HG03521 (cell line): ENCODE data around the gene LACRT.

Experiments used
- ATAC-seq: cut with Tn5 transposase; IDR thresholded peaks from one replicate; pipeline ENCODE4 v1.9.1; 2021; ENCODE audit warnings: mild to moderate bottlenecking, moderate library complexity; ENCODE audit not compliant: unreplicated experiment

Gene LACRT

DNA sequence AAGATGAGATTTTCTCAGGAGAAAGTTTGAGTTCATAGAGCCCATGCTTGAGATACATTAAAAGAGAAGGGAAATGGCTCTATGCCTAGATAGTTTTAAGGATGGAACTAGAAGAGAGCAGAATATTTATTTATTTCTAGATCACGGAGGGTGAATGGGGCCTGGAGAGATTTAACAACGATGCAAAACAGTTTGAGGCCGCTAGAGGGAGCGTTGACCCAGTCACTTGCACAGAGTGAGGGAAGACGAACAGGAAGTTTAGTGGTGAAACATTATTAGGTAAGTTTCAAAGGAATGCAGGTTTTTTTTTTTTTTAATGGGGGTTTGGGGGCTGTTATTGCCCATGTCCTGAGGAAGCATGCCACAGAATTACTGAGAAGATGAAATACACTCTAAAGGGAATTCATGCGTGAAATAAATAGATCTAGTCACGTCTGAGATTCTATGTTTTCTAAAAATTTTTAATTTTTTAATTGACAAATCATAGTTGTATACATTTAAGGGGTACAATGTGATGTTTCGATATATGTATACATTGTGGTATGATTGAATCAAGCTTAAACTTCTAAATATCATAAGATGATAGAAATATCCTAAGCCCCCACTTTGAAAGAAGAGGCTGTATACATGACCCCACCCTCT, 31.4 kb downstream of the LACRT start:
- peak; percentile 88 for ATAC-seq

DNA sequence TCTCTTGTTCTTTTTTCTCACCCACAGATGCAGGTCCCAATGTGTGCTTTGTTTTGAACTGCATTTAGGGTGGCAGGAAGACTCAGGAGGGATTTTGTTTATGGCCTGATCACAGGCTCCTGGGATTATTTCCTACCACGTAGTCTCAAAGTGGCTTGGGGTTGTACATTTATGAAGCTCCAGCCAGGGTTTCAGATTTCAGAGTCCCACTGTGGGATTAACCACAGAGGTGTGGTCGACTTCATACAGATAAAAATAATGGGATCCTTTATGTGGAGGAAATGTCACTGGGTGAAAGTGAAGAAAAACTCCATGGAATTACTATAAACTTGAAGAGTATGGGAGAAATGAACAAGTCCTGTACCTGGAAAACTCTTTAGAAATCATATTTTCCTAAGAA, 32.0 kb downstream of the LACRT start:
- no peak for ATAC-seq

DNA sequence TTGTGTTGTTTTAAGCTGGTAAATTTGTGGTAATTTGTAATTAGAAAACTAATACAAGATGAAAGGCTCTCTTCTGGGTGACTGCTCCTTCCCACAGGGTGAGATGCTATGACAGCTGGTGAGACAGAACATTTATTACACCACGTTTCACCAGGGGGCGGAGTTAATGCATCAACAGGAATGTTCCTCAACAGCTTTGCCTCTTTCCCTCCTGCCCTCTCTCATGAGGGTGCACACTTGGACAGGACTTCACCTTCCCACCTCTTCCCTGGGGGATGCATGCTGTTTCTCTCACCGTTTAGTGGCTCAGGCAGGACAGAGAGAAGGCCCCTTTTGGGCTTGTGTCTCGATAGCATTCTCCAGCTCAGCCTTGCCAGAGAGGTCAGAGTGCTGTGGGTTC, 32.9 kb downstream of the LACRT start:
- ATAC-seq, result no peak

DNA sequence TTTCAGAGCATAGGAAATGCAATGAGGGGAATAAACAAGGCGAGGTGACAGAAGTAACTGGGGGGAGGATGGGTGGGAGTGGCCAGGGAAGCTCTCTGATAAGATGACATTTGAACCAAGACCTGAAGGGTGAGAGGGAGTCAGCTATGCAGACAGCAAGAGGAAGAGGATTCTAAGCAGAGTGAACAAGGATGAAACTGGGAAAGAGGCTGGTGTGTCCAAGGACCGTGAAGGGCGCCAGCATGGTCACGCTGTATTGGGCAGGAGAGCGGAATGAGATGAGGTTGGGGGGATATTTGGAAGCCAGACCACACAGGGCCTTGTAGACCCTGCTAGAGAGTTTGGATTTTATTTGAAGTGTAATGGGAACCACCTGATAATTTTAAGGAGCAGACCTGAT, 35.7 kb downstream of the LACRT start:
- ATAC-seq, result no peak

DNA sequence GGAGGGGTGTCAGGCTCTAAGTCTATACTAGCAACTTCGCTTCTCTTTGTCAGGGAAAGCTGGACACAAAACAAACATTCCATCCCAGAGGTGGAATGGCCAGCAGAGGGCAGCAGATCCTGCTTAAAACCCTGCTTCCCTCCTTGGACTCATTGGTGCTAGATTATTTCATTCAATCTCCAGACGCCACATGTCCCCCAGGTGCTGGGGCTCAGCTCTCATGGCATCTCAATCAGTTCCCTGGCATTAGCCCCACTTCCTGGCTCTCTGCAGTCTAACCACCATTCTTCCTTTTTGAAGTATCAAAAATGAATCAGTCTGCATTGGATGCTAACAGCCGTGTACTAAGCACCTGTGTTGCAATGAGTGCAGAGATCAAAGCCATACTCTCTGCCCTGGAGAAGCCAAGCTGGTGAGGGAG, 38.2 kb downstream of the LACRT start:
- no peak for ATAC-seq

DNA sequence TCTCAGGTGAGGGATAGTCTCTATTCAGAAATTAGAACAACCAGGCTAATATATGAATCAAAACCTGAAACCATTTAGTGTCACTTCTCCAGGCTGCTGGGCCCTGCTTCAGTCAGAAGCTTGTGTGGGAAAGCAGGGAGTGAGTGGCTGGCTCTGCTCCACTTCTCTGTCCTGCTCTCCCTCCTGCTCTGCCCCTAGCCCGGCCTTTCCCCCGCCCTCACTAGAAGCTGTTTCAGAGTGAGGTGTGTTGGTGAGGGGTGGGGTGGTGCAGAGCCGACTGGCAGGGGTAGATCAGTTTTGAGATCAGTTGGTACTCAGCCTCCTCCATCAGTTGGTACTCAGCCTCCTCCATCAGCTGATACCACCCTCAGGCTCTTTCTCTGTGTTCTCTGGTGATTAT, 39.2 kb downstream of the LACRT start:
- ATAC-seq, result no peak

DNA sequence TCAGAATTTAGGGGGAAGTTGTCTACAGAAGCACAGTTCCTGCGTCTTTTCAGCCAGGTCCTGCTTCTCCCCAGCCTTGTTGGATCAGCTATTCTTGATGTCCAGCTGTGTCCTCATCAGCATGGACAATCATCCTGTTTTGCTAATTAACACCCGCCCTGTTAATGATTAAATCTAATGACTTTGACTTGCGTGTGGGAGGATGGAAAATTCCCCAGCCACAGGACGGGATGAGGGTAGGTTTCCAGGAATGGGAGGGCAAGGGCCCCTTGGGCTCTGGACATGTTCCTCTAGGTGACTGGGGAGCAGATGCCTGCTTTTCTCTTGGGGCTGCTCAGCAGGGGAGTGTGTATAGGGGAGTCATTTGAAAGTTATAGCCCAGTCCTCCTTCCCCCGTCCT, 41.0 kb downstream of the LACRT start:
- ATAC-seq, result no peak

DNA sequence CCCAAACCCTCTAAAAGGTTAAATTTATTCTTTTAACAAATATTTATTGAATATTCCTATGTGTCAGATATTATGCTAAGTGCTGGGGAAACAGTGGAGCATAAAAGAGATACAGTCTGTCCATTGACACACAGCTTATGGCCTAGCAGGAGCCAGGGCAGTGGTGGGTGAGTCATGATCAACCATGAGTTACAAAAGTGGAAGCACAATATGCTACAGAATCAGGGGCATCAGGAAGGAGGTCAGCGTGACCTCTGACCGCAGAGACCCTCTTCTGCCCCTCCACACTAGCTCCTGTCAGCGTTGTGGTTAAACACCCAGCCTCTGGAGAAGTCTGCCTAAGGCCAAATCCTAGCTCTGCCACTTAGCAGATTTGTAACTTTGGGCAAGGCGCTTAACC, 41.6 kb downstream of the LACRT start:
- ATAC-seq, result no peak

DNA sequence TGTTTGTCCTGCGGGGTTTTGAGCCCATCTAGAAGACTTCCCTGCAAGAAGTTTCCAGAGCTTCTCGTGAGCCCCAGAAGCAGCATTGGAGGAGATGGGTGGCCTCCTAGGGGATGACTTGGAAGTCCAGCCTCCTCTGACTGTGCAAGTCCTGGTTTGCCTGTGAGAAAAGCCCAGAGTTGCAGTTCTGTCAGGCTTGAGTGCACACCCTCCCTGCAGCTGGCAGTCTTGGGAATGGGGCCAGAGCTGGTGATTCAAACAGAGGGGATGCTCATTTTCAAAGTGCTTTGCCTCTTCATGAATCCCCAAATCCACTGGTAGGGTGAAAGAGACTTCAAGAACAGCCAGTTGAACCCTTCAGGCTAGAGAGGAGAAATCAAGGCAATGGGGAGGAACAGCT, 42.4 kb downstream of the LACRT start:
- ATAC-seq, result no peak

DNA sequence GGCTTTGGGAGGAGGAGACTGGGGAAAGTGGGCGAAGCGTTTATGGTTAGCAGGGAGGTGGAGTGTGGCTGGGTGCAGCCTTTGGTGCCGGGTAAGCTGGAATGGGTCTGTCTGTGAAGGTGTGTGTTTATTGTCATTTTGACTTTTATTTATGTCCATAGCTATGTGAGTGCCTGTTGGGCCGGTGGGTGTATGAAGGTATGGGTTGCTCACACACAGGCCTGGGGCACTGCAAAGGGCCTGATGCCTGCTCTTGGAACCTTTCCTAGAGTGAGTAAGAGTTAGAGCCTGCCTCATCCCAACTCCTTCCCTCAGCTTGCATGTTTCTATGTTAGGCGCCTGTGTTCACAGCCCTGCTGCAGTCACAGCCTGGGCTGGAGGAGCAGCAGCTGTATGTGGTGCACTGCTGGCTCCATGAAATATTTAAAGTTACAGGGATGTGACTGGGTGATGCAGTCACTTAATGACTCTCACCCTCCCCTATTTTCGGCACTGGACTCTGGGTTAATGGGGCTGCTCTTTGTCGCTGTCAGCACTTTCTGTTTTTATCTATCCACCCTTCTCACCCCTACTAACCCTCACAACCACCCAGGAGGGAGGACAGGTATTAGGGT, 43.6 kb downstream of the LACRT start:
- no peak for ATAC-seq

DNA sequence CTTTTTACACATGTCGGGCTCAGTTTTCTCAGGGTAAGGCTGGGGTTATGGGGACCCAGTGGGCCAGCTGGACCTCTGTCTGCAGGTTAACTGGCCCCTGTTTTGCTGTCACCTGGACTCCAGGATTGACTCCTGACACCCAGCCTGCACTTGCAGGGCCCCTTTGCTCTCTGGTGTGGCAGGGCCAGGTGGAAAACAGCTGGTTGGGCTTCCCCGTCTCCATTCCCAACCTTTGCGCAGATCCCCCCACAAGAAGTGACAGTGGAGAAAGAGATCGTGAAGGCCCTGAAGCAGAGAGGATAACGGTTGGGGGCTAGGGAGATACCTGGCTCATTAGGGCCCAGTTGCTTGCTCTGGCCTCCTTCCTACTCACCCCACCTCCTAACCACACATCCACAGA, 44.7 kb downstream of the LACRT start:
- no peak for ATAC-seq

DNA sequence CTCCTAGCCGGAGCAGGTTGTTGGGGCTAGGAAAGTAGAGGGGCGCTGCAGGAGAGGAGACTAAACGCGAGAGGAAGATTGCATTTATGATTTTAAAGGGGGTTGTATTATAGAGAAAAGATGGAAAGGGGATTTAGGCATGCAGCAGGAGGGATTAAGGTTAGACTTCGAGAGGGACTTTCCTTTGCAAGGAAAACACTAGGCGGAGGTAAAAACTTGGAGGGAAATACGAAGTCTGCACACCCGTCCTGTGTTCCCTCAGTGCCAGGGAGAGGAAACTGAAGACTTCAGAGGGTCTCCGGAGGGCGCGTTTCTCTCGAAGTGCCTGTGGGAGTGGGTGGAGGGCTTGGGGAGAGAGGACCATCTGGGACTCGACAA, 45.8 kb downstream of the LACRT start:
- ATAC-seq, result no peak

DNA sequence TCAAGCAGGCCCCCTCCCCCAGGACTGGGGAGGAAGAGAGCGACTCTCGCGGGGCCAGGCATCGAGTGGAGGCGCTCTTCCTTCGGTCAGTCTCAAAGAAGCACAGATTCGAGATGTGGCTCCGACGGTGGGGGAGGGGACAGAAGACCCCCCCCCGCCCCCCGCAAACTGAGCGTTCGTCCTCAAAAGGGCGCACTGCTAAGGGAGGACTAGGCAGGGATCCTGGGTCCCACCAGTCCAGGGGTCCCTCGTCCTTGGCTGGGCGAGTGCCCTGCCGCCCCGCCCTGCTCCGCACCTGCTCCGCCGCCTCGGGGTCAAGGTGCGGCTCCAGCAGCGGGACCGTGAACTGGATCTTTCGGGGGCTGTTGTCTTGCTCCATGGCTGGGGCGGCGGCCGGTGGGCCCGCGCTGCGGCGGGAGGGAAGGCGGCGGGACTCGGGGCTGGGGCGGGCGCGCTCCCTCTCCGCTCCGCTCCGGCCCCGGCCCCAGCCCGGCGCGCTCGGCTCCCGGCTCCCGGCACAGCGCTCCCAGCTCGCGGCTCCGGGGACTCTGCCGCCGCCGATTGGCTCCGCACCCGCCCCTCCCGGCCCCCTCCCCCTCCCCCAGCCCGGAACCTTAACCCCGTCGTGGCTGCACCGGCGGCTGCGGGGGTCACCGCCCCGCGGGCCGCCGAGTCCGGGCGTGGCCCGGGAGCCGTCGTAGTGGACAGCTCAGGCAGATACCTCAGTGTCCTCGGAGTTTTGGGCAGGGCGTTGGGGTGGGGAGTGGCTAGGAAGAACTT, 46.4 kb downstream of the LACRT start, which contains the start of gene PPP1R1A:
TSS of gene PPP1R1A (minus strand) at position 550 of the 780 bp plus-strand sequence. CDS start at position 379, 171 bp downstream.
- ATAC-seq, result no peak

DNA sequence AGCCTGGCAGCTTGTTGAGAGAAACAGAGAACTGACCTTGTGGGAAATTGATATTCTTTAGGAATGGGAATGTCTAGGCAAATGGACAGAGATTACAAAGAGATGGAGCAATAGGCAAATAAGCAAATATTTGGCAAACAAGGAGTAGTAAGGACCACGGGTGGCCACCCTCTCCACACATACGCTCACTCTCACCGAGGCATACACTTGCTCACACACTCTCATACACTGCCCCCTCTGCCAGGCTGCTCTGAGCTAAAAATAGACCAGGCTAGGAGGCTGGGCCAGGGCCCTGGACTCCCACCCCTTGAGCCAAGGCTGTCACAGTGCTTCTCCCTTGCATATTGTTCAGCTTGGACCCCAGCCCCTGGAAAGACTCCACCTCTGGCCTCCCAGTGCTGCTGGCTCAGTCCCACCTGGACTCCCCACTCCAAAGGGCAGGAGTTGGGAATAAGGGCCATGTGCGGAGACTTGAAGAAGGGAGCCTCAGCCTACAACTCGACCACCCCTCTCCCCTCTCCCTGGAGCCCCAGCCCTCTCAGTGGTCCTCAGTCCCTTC, 47.3 kb downstream of the LACRT start:
- ATAC-seq, result no peak

DNA sequence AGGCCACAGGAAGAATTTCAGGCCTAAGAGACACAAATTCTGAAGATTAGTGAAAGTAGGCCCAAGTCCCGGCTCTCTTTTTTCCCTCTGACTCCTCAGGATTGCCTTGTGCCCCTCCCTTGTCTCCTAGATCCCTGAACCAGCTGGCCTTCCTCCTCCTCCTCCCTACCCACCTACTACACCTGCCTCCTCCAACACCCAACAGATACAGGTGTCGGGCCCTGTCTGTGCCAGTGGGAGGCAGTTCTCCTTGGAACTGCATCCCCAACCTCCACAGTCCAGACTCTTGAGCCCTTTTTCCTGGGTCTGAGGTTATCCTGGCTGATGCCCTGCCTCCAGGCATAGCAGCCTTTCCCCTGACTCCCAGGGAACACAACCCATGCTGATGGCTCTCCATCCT, 48.1 kb downstream of the LACRT start:
- ATAC-seq, result no peak

DNA sequence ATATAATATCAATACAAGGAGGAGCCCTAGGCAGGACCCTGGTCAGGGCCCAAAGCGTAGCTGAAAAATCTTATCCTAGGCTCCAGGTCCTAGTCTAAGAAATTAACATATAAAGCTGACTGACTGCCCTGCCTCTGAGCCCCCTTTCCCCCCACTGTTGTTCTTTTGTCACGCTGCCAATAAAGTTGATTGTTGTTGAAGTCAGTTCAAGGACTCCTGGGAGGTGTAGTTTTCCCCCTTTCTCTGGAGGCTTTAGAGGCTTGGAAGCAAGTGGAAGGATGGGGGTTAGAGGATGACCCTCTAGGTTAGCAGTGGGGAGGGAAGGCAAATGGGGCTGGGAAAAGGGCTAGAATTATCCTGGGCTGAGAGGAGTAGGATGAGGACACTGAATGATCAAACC, 49.5 kb downstream of the LACRT start:
- no peak for ATAC-seq

DNA sequence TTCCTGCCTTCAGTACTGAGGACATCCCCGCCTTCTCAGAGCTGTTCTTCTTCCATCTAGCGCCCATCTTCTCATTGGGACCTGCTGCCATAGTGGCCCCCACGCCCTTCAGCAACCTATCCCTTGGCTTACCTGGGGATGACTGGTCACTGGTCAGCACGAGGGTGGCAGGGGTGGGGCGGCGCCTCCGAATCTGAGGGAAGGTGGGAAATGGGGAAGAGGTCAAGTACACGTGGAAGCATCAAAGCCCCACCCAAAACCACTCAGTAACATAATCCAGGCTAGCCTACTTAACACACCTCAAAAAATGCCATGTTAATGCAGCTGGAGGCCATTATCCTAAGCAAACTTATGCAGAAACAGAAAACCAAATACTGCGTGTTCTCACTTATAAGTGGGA, 50.6 kb downstream of the LACRT start:
- ATAC-seq, result no peak

DNA sequence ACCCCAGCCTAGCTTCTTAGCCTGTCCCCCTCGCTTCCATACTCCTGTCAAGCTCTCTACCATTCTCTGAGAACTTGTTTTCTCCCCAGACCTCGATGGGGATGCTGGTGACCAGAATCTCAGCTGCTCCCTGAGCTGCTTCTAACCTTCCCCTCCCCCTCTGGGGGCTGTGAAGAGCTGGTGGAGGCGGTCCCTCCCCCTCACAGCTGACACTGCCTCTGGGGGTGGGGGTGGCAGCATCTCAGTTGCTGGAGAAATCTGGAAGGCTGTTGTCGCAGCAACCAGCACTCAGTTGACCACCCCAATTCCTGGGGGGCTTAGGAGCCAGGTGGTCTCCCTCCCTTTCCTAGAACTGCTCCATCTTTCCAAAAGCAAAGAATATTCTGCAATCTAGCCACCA, 51.0 kb downstream of the LACRT start:
- no peak for ATAC-seq

DNA sequence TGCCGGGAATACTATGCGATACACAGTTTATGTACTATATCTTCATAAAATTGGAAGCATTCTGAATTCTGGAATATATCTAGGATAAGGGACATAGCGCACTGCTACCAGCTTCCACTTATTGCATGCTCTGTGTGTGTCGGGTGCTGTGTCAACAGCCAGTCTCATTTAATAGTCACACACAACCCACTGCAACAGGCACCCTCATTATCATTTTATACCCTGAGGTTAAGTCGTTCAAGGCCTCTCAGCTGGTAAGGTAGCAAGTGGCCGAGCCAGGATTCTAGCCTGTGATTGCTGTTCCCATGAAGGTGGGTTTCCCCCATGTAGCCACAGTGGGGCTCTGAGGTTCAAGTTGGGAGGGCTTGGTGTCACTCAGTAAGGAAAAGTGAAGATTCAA, 53.3 kb downstream of the LACRT start:
- no peak for ATAC-seq
